NCI-H82 treated with DMSO at 0.1 percent for 48 hours (cell line): ENCODE measurements around the gene CA9.

Experiments used
- DNase-seq: peaks from one replicate; lab custom pipeline; 2025; ENCODE audit not compliant: unreplicated experiment; lab: John Stamatoyannopoulos, UW

Gene CA9

GRCh38 chr9:35675204-35675603 lies 1.5 kb downstream of the CA9 start:
- no peak for DNase-seq

- no peak for DNase-seq
Observed at GRCh38 chr9:35675732-35676392, 2.1 kb downstream of the CA9 start.

GRCh38 chr9:35679091-35679490 lies 5.4 kb downstream of the CA9 start:
- DNase-seq, result no peak

- DNase-seq, result no peak
Observed at GRCh38 chr9:35679766-35680330, 6.1 kb downstream of the CA9 start.

- no peak for DNase-seq
Observed at GRCh38 chr9:35680331-35681105, 6.8 kb downstream of the CA9 start.

GRCh38 chr9:35681341-35682002 lies 7.7 kb downstream of the CA9 start:
- DNase-seq, result no peak

GRCh38 chr9:35682051-35682450 lies 8.3 kb downstream of the CA9 start:
- no peak for DNase-seq

GRCh38 chr9:35682520-35683315 lies 9.0 kb downstream of the CA9 start:
- DNase-seq, result no peak

GRCh38 chr9:35683323-35683722 lies 9.6 kb downstream of the CA9 start:
- no peak for DNase-seq

GRCh38 chr9:35684921-35685320 lies 11.2 kb downstream of the CA9 start:
- DNase-seq, result no peak

GRCh38 chr9:35685506-35685905 lies 11.8 kb downstream of the CA9 start:
- no peak for DNase-seq

- no peak for DNase-seq
Observed at GRCh38 chr9:35686222-35687203, 12.8 kb downstream of the CA9 start.

GRCh38 chr9:35687306-35687705 lies 13.6 kb downstream of the CA9 start:
- no peak for DNase-seq

GRCh38 chr9:35687972-35688557 lies 14.3 kb downstream of the CA9 start:
- DNase-seq, result no peak

GRCh38 chr9:35688558-35689541 lies 15.1 kb downstream of the CA9 start:
- no peak for DNase-seq

- no peak for DNase-seq
Observed at GRCh38 chr9:35689542-35690293, 16.0 kb downstream of the CA9 start, which contains the start of gene TPM2. Gene TPM2, minus strand, starts transcription at chr9:35689925. Its CDS starts 108 bp downstream, at chr9:35689817.

- no peak for DNase-seq
Observed at GRCh38 chr9:35690294-35690613, 16.5 kb downstream of the CA9 start.
